Aorta (tissue), 5 donors: ENCODE measurements around the gene STAT5A. TPM values are rescaled to one million over a fixed set of nuclear protein-coding genes. Genes with fewer than 3 reads are reported as not detected.
A peak's percentile ranks its signal among the peaks of the same experiment; 100 is the strongest.

Experiments used
- ATAC-seq: fragments of 200-7000 bp; cut with Tn5 transposase; one replicate; pipeline ENCODE4 v1.9.1; 2022; ENCODE audit warnings: moderate library complexity; ENCODE audit not compliant: low FRiP score
- DNase-seq, 2 donors: peaks; one replicate each; pipeline ENCODE4 v3.0.0-alpha.2; 2020
- H3K27ac ChIP-seq, 2 donors: one replicate each; pipeline ENCODE4 v1.5.1; 2013; ENCODE audit warnings: low read length in 2 of 2, mild to moderate bottlenecking in 2 of 2, moderate library complexity in 2 of 2, control low read depth in 1 of 2, inconsistent platforms in 1 of 2, low read depth in 1 of 2
- H3K27me3 ChIP-seq, 2 donors: one replicate each; pipeline ENCODE4 v1.6.1; 2013; ENCODE audit warnings: control low read depth in 1 of 2, low read length in 1 of 2, mild to moderate bottlenecking in 1 of 2, moderate library complexity in 1 of 2; ENCODE audit not compliant: insufficient read depth in 2 of 2, control insufficient read depth in 1 of 2
- H3K36me3 ChIP-seq, 2 donors: one replicate each; pipeline ENCODE4 v1.6.1; 2013; ENCODE audit warnings: control low read depth in 1 of 2, low read length in 1 of 2, mild to moderate bottlenecking in 1 of 2; ENCODE audit not compliant: insufficient read depth in 2 of 2, control insufficient read depth in 1 of 2
- H3K4me1 ChIP-seq, 2 donors: one replicate each; pipeline ENCODE4 v1.6.1; 2013; ENCODE audit warnings: low read length in 2 of 2, control low read depth in 1 of 2, mild to moderate bottlenecking in 1 of 2, moderate library complexity in 1 of 2; ENCODE audit not compliant: insufficient read depth in 2 of 2, control insufficient read depth in 1 of 2
- H3K4me3 ChIP-seq, 2 donors: one replicate each; pipeline ENCODE4 v1.5.1; 2013; ENCODE audit warnings: low read length in 2 of 2, control low read depth in 1 of 2, mild to moderate bottlenecking in 1 of 2
- H3K9me3 ChIP-seq: one replicate; pipeline ENCODE4 v1.6.1; 2013; ENCODE audit warnings: mild to moderate bottlenecking, low read length; ENCODE audit not compliant: control insufficient read depth
- WGBS, 2 donors: extraction: QIAGEN DNeasy Blood & Tissue Kit; methylation state at CpG; one replicate each; pipeline ENCODE4 v1.1.7; 2013; 5-methylcytosine and 5-hydroxymethylcytosine counted together
- intact Hi-C, 2 donors: fragments of 100-400 bp; cut with DNase I; formaldehyde crosslinking; loops; one replicate each; pipeline versions ENCODE4 v1.14.2 to v1.15.0; 2022
- polyA plus RNA-seq, 2 donors: library from polyadenylated mRNA; stranded (reverse); fragments of 200-250 nt; gene quantifications; one replicate each; pipeline ENCODE4 v1.2.3, GENCODE V29; 2013
- total RNA-seq, 2 donors: library from RNA; stranded (reverse); fragmentation: NEBNext Ultra II Directional; extraction: Animal tissue kit (Norgen Biotek cat#: 25700); gene quantifications; one replicate each; pipeline ENCODE4 v1.2.1, GENCODE V29; 2021
- donor health status: healthy with polysubstance abuse.
- donor health status: Bipolar disorder and iron deficiency.
- donor health status: DM: no; HTN: no; CAD: no.
- donor health status: DM: no; HTN: no; CAD: no.
- donor health status: DM: yes; HTN: yes; CAD: no.

STAT5A gene
- total and polyA plus RNA-seq, 4 donors, result 10.9 to 63.2 (median 31.4) TPM

DNA sequence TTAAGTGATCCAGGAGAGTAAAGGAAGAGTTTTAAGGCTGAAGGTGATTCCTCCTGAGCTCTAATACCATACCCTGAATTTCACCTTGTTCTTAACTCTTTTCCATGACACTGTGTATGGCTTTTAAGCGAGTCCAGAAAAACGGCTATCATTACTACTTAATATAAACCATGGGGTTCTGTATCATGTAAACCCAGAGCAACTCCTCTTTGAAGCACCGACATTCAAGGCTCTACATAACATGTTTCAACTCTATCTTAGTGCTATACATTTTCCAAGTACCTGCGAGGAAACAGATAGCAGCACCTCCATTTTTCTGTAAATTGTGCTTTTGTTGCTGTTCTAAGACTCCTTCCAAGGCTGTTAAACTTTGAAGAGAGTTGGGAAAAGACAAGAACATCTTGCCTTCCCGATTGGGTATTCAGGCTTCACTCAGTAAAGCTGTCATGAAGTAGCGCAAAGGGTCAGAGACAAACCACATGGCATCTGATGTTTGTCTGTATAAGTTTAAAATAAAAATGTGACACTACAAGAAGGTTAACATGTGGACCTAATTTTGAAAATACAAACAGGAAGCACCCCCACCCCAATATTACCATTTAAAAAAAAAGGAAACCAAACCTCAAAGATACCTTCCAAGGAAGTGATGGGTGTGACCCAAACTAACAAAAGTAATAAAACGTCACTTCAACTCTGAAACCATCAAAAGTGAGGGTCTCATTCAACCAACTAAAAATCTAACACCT, 16.0 kb upstream of the STAT5A start:
- intact Hi-C loops, result no loop called here
- no peak overlapping the region for H3K4me3 ChIP-seq
- 83 to 88% methylated on average over 7 of the region's 7 CpGs for WGBS, 2 donors
- no peaks in the 10 kb centered on the region for H3K9me3 ChIP-seq
- no peak for ATAC-seq
- peaks cover 0 to 4% of the 10 kb centered on the region in 2 donors for H3K4me1 ChIP-seq
- H3K27ac ChIP-seq, result no peak overlapping the region
- H3K36me3 ChIP-seq, result no peaks in the 10 kb centered on the region
- H3K27me3 ChIP-seq, result no peaks in the 10 kb centered on the region
- no peak for DNase-seq

DNA sequence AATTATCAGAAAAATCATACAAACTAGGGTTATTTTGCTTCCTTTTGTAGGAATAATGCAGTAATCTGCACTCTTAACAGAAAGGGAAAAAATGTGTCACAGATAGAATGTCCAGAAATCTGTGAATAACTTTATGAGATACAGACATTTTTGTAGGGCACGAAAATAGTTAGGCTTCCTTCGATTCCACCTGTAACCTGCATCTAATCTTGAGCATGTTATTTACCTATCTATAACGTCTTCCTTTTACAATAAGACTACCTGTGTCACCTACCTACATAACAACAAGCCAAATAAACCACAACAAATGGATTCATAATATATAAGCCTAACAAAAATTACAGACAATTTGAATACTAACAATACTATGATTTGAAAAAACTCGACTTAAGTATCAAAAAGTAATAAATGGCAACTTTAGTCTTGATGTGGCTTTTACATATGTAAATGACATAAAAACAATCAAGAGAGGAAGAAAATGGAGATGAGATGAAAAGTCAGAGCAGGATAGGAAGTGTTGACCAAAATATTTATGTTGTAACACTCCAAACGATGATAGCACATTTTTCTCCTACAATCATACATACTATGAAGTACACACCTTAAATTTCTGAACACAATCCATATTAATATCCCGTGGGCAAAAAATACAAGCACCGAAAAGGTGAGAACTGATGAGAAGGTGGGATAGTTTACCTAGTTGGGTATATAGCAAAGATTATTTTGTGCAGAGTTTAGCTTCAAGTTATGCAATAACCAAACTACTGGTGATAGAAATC, 14.6 kb upstream of the STAT5A start:
- intact Hi-C loops, result no loop called here
- DNase-seq (no peak), ATAC-seq (no peak)
- Histone ChIP-seq H3K36me3 (no peaks in the 10 kb centered on the region), H3K27me3 (no peaks in the 10 kb centered on the region), H3K27ac (no peak overlapping the region), H3K4me3 (no peak overlapping the region), H3K4me1 (peaks cover 0 to 4% of the 10 kb centered on the region in 2 donors), H3K9me3 (no peaks in the 10 kb centered on the region)
- 73 to 80% methylated on average over 7 of the region's 7 CpGs for WGBS, 2 donors

DNA sequence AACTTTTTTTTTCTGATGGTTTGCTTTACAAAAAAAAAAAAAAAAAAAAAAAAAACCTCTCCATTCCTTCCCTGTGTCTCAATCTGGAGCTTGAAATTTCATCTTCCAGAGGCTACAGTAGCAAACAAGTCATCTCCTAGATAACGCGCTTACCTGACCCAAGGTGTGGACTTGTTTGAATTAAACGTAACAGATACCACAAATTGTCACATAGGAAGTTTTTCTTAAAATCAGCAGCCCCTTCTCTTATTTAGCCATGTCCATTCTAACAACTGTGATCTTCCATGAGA, 14.1 kb upstream of the STAT5A start:
- Histone ChIP-seq H3K9me3 (no peaks in the 10 kb centered on the region), H3K4me3 (no peak overlapping the region), H3K27me3 (no peaks in the 10 kb centered on the region), H3K4me1 (peaks cover 0 to 4% of the 10 kb centered on the region in 2 donors), H3K36me3 (no peaks in the 10 kb centered on the region), H3K27ac (no peak overlapping the region)
- 95 to 96% methylated on average over 3 of the region's 3 CpGs for WGBS, 2 donors
- intact Hi-C loops, result no loop called here
- no peak for ATAC-seq
- DNase-seq, result no peak

DNA sequence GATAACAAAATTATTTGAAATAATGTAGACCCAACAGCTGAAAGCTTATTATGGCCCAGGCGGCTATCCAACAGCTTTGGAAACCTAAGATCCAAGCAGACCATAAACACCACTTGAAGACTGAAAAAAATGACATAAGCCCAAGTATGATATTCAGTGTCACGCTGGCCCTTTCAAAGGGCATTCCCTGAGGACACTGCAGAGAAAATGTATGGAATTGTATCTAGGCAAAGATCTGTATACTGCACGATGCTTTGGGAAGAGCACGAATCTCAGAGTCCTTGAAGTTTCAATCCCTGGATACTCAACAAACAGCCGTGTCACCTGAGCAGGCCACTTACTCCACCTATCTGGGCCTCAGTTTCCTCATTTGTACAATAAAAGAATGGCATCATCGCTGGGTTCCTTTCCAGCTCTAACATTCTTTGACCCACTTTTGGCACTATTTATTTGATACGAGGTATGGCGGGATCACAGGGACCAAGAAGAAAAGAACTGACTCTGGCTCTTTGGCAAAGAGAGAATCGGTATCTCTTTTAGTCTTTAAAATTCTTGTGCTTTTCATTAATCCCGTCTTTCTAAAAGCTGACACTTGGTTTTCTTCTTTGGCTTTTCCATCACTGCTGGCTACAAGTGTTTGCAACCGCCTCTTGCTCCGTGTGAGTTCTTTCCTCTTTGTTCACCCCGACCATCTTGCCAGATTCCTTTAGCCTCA, 13.3 kb upstream of the STAT5A start:
- intact Hi-C loops, result no loop called here

DNA sequence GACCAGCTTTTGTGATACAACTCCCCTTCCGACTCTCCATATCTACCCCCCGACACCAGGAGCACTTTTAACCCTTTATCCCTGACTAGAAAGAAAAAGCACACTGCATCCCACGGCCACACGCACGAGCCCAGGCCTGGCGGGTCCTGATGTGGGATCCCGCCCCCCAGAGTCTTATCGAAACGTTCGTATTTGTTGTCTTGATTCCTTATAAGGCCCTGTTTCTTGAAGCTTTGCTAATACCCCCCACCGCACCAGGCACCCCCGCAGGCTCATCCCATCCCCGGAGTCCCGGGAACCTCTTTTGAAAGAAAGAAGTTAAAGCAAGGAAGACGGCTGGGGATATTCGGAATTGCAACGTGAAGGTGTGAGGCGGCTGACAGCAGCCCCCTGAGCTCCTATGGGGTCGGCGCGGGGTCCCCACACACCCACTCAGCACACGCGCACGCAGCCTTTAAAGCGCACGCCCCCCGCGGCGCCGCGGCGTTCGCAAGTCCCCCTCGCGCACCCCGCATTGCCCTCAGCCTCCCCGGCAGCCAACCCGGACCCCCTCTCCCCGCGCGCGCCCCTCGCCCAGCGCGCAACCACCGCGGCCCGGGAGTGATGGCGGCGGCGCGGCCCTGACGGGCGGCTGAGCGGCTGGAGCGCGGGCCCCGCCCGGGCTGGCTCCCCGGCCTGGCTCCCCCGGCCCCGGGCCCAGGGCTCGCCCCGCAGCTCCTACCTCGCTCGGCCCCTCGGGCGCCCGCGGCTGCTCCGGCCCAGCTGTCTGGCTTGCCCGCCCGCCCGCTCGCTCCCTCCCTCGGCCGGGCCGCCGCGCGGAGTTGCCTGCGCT, 12.6 kb upstream of the STAT5A start:
- WGBS, 2 donors, result 0 to 1% methylated on average over 47 to 82 of the region's 82 CpGs
- Histone ChIP-seq H3K36me3 (no peaks in the 10 kb centered on the region), H3K27me3 (no peaks in the 10 kb centered on the region), H3K4me1 (peaks cover 0 to 4% of the 10 kb centered on the region in 2 donors), H3K27ac (no peak overlapping the region), H3K9me3 (no peaks in the 10 kb centered on the region), H3K4me3 (peak overlapping the region; percentile 69 to 95)
- intact Hi-C loops, result no loop called here
- DNase-seq, result peak; percentile 45 to 80
- peak; percentile 48 for ATAC-seq

More for the DNA sequence above, 13.3 kb upstream of the STAT5A start:
- Histone ChIP-seq H3K4me3 (peak overlapping the region; percentile 69 to 95), H3K27ac (no peak overlapping the region), H3K4me1 (peaks cover 0 to 4% of the 10 kb centered on the region in 2 donors), H3K36me3 (no peaks in the 10 kb centered on the region), H3K27me3 (no peaks in the 10 kb centered on the region), H3K9me3 (no peaks in the 10 kb centered on the region)
- ATAC-seq, result peak; percentile 29
- DNase-seq, result no peak
- 13 to 15% methylated on average over 13 of the region's 13 CpGs for WGBS, 2 donors

DNA sequence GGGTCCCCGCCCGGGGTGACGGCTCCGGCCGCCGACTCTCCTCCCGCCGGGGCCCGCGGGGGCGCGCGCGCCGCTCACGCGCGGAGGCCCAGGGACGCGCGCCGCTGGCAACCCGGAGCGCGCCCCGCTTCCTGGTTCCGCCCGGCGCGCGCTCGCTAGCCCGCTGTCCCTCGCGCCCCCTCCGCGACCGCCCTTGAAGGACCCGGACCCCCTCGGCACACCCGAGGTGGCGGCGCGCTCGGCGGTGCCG, 12.0 kb upstream of the STAT5A start, which contains the start of gene STAT5B:
Gene STAT5B, minus strand, starts transcription at position 33 of the 250 bp plus-strand sequence. CDS start 44,264 bp downstream, outside the sequence.
- Histone ChIP-seq H3K27ac (peak within 1 kb of the TSS in 1 of 2 donors; percentile 37), H3K36me3 (no peaks in the 10 kb centered on the region), H3K27me3 (no peaks in the 10 kb centered on the region), H3K9me3 (no peaks in the 10 kb centered on the region), H3K4me3 (peak within 1 kb of the TSS; percentile 69 to 95), H3K4me1 (peaks cover 0 to 4% of the 10 kb centered on the region in 2 donors)
- 1% methylated on average over 29 to 47 of the region's 47 CpGs for WGBS, 2 donors
- intact Hi-C loops, result no loop called here
- ATAC-seq (peak; percentile 88), DNase-seq (peak; percentile 77 to 91)

DNA sequence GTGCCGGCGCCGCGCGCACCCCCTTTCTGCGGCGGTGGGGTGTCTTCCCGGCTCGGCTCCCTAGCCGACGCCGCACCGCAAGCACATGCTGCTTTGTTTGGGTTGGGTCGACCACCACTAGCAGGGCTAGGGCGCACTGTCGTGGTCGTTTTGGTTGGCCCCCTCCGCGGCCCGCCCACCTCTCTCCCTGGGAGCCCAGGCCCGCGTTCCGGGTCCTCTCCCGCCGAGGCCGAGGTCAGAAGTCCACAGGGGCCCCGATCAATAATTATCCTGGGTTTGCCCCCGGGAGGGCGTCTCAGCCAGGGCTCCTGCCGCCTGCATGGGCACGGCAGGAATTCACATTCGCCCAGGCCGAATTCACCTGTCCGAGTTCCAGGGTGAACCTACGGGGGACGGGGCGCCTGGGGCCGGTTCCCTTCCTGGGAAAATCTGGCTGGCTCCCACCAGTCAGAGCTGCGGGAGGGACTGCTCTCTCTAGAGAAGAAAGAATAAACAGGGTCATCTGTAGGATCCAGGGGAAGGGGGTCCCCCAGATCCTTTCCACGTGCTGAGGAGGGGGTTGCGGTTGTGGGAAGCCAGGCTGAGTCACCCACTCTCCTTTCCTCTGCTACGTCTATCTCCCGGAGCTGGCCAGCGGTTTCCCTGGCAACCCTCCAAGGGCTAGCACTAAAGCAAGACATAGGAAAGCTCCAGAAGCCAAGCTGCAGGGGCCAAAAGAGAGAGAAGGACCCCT, 11.5 kb upstream of the STAT5A start:
- intact Hi-C loops, result no loop called here
- WGBS, 2 donors, result 0 to 1% methylated on average over 44 of the region's 44 CpGs
- H3K9me3 ChIP-seq, result no peaks in the 10 kb centered on the region
- ATAC-seq (peak; percentile 17), DNase-seq (peak; percentile 88 to 91)
- H3K4me1 ChIP-seq, result peaks cover 0 to 4% of the 10 kb centered on the region in 2 donors
- no peaks in the 10 kb centered on the region for H3K36me3 ChIP-seq
- H3K27ac ChIP-seq, result peak overlapping the region in 1 of 2 donors; percentile 37
- H3K4me3 ChIP-seq, result peak overlapping the region; percentile 69 to 95
- H3K27me3 ChIP-seq, result no peaks in the 10 kb centered on the region

DNA sequence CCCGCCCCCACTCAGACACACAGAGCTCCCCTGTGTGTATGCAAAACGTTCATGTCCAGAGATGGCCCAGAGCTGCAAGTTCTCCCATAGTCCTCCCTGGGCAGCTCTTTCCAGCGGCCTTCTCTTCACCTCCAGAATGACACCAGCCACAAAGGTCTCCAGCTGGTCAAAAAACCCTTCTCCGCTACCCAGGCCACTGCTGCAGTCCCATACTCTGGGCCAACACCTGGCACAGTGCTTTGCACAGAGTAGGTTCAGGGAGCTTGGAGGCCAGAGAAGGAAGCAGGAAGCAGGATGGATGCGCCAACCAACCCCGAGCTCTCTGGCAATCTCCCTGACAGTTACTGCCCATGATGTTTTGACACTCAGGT, 11.0 kb upstream of the STAT5A start:
- Histone ChIP-seq H3K4me3 (no peak overlapping the region), H3K27me3 (no peaks in the 10 kb centered on the region), H3K4me1 (peaks cover 0 to 4% of the 10 kb centered on the region in 2 donors), H3K27ac (no peak overlapping the region), H3K9me3 (no peaks in the 10 kb centered on the region), H3K36me3 (no peaks in the 10 kb centered on the region)
- intact Hi-C loops, result no loop called here
- ATAC-seq (peak; percentile 1), DNase-seq (no peak)
- 54 to 57% methylated on average over 6 of the region's 6 CpGs for WGBS, 2 donors
